Left lung (tissue), 10 donors: ENCODE results near the gene KRTAP26-1. TPM values are rescaled to one million over a fixed set of nuclear protein-coding genes. Genes with fewer than 3 reads are reported as not detected.

Source experiments
- ATAC-seq: fragments of 200-7000 bp; cut with Tn5 transposase; one replicate; pipeline ENCODE4 v1.9.1; 2020; ENCODE audit warnings: moderate library complexity
- DNase-seq, 4 donors: peaks; one replicate each; pipeline ENCODE4 v3.0.0-alpha.2; 2013 to 2020
- H3K27ac ChIP-seq, 2 donors: fragments of 200-600 bp; sonication (generic) in 1 of 2; one replicate each; pipeline versions ENCODE4 v1.5.0 to v1.8.0; 2020 to 2021
- H3K27me3 ChIP-seq, 2 donors: fragments of 200-600 bp; sonication (generic) in 1 of 2; one replicate each; pipeline versions ENCODE4 v1.5.0 to v1.8.0; 2020 to 2021
- H3K36me3 ChIP-seq, 2 donors: fragments of 200-600 bp; sonication (generic) in 1 of 2; one replicate each; pipeline versions ENCODE4 v1.5.0 to v1.8.0; 2020 to 2021
- H3K4me1 ChIP-seq, 2 donors: fragments of 200-600 bp; one replicate each; pipeline ENCODE4 v1.8.0; 2021
- H3K4me3 ChIP-seq, 2 donors: fragments of 200-600 bp; sonication (generic) in 1 of 2; one replicate each; pipeline versions ENCODE4 v1.5.0 to v1.8.0; 2020 to 2021; ENCODE audit warnings: mild to moderate bottlenecking in 1 of 2
- H3K9me3 ChIP-seq, 2 donors: fragments of 200-600 bp; sonication (generic) in 1 of 2; one replicate each; pipeline versions ENCODE4 v1.5.0 to v1.8.0; 2020 to 2021
- intact Hi-C, 2 donors: fragments of 100-400 bp; cut with DNase I; formaldehyde crosslinking; loops; one replicate each; pipeline versions ENCODE4 v1.11.2 to v1.14.2; 2022
- polyA plus RNA-seq, 6 donors: library from polyadenylated mRNA; unstranded; fragments of 120-200 nt; gene quantifications; one replicate each; pipeline ENCODE4 v1.2.1, GENCODE V29; 2013; ENCODE audit not compliant: insufficient read length in 6 of 6
- total RNA-seq, 2 donors: library from RNA; stranded (reverse); fragmentation: NEBNext Ultra II Directional; extraction: Animal tissue kit (Norgen Biotek cat#: 25700); gene quantifications; one replicate each; pipeline ENCODE4 v1.2.1, GENCODE V29; 2021
- TF ChIP-seq, protein P1 (sequence below), 2 donors: fragments of 200-600 bp; sonication (generic) in 1 of 2; IDR thresholded peaks; one replicate each; pipeline versions ENCODE4 v1.5.0 to v1.8.0; 2021; ENCODE audit warnings: antibody characterized with exemption in 2 of 2
- donor health status: DM: no; HTN: yes; CAD: no.
- donor health status: DM: no; HTN: no; CAD: no.

Gene KRTAP26-1
- total and polyA plus RNA-seq, 8 donors: not detected

DNA sequence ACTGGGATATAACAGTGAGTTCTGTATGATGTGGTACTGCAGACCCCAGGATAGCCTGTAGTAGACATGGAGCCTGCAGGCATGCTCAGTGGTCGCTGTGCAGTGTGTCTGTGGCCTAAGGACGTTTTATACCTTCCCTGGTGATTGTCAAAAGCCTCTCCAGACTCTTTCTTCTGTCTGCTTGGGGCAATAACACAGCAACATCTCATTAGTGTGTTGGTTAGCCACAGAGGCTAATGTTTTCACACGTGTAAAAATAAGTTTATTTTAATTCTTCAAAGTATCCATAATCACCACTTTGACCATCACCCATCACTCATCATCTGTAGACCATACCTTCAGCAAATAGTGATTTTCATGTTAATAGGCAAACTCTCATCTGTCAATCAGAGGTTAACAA is 37.3 kb downstream of the KRTAP26-1 start, which contains the start of gene KRTAP24-1:
KRTAP24-1 (minus strand) TSS at position 101 of the 400 bp plus-strand sequence; CDS start at position 83, 18 bp downstream.
- Histone ChIP-seq H3K36me3 (no peaks in the 10 kb centered on the region), H3K9me3 (no peaks in the 10 kb centered on the region), H3K4me3 (no peak within 1 kb of the TSS), H3K27me3 (no peaks in the 10 kb centered on the region), H3K27ac (no peak within 1 kb of the TSS), H3K4me1 (no peaks in the 10 kb centered on the region)
- DNase-seq: no peak
- intact Hi-C loops: no loop called here
- no peak for ATAC-seq
- TF ChIP-seq, protein P1, sequence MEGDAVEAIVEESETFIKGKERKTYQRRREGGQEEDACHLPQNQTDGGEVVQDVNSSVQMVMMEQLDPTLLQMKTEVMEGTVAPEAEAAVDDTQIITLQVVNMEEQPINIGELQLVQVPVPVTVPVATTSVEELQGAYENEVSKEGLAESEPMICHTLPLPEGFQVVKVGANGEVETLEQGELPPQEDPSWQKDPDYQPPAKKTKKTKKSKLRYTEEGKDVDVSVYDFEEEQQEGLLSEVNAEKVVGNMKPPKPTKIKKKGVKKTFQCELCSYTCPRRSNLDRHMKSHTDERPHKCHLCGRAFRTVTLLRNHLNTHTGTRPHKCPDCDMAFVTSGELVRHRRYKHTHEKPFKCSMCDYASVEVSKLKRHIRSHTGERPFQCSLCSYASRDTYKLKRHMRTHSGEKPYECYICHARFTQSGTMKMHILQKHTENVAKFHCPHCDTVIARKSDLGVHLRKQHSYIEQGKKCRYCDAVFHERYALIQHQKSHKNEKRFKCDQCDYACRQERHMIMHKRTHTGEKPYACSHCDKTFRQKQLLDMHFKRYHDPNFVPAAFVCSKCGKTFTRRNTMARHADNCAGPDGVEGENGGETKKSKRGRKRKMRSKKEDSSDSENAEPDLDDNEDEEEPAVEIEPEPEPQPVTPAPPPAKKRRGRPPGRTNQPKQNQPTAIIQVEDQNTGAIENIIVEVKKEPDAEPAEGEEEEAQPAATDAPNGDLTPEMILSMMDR (IDR thresholded peaks at IDR 0.05): no peak

DNA sequence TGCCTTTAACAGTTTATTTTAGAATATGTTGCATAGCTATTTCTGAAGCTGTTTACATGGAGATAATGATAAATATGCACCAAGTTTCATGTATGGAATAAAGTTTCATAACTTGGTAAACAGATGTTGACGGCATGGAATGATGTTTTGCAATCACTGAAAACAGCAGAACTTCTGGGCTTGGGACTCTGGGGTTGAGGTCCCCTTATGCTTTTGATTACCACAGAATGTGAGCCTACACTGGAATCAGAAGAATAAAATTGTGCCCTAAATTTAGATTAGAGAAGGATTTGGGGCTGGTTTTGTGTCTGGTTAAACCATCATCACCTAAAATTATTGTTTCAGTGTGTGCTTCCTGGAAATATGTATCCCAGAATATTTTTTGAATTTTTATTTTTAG is 48.5 kb downstream of the KRTAP26-1 start:
- Histone ChIP-seq H3K27me3 (no peaks in the 10 kb centered on the region), H3K36me3 (no peaks in the 10 kb centered on the region), H3K9me3 (peaks cover 0 to 4% of the 10 kb centered on the region in 2 donors), H3K27ac (no peak overlapping the region), H3K4me1 (no peaks in the 10 kb centered on the region), H3K4me3 (no peak overlapping the region)
- DNase-seq (peak in 1 of 4 donors; percentile 25), ATAC-seq (no peak)
- intact Hi-C loops: no loop called here
- TF ChIP-seq, protein P1 (IDR thresholded peaks at IDR 0.05): no peak

DNA sequence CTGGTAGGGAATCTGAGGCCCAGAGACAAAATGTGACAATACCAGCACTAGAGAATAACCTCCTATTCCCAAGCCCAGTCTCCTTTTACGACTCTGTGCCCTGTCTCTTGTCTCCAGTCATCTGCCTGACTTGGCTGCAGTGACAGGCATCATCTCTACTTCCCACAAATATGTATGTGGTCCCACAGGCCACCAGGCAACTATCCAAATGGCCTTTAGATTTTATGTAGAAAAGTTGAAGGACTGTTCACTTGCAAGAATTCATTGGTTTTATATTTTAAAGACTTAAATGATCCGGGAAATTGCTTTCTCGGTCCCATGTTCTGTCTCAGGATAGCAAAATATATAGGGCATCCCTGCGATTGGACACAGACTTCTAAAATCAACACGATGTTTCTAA is 49.0 kb downstream of the KRTAP26-1 start:
- no peak overlapping the region for H3K27ac ChIP-seq

DNA sequence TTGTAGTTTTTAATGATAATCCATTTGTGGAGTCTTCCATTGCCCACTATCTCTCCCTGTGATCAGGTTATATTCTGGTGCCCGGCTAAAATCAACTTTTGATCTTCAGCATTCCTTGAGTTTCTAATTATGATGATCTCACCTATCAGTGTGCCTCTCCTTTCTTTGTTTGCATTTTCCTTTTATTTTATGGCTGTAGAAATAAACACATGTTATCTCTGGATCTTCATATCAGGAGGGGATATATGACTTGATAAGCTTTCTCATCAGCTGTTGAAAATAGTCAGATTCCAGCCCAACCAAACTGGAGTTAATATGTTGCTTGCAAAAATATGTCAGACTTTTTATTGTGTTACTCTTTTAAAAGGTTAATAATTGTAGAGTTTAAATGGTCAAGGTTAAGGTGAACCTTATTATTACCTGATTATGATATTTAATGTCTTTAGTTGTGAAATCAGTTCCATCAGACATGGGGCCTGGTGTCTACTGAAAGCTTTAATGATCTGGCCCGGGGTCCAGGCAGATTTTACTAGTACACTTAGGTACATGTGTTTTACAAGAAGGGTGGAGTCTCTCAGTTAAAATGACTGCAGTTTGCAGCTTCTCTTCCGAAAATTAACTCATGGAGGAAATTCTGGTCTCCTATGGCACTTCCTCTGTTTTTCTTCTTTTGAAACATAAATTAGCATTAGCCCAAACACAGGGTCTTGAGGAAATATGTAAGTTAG is 50.1 kb downstream of the KRTAP26-1 start:
- H3K4me3 ChIP-seq: no peak overlapping the region
- peaks cover 0 to 6% of the 10 kb centered on the region in 2 donors for H3K9me3 ChIP-seq
- no peak overlapping the region for H3K27ac ChIP-seq
- intact Hi-C loops: no loop called here
- TF ChIP-seq, protein P1 (IDR thresholded peaks at IDR 0.05): no peak
- DNase-seq: no peak
- H3K4me1 ChIP-seq: no peaks in the 10 kb centered on the region
- no peak for ATAC-seq
- no peaks in the 10 kb centered on the region for H3K27me3 ChIP-seq
- no peaks in the 10 kb centered on the region for H3K36me3 ChIP-seq

More for the DNA sequence above, 49.0 kb downstream of the KRTAP26-1 start:
- Histone ChIP-seq H3K4me3 (no peak overlapping the region), H3K27me3 (no peaks in the 10 kb centered on the region), H3K9me3 (peaks cover 0 to 6% of the 10 kb centered on the region in 2 donors), H3K4me1 (no peaks in the 10 kb centered on the region), H3K36me3 (no peaks in the 10 kb centered on the region)
- ATAC-seq: no peak
- TF ChIP-seq, protein P1 (IDR thresholded peaks at IDR 0.05): no peak
- intact Hi-C loops: no loop called here
- DNase-seq: no peak

Other genes starting within 250 kb of the KRTAP26-1 start
- not detected for gene CLDN17, start 153.5 kb downstream of the KRTAP26-1 start, total RNA-seq
- gene CLDN17, start 153.5 kb downstream of the KRTAP26-1 start, polyA plus RNA-seq: not detected
- gene CLDN8, start 104.2 kb downstream of the KRTAP26-1 start, total RNA-seq: under 1 TPM in 1 of 2 donors, not detected in 1; 0.39 TPM
- under 1 TPM in 5 of 6 donors, not detected in 1; 0.14 to 0.64 (median 0.49) TPM for gene CLDN8, start 104.2 kb downstream of the KRTAP26-1 start, polyA plus RNA-seq
- not detected for gene KRTAP24-1, start 37.4 kb downstream of the KRTAP26-1 start, total RNA-seq
- gene KRTAP24-1, start 37.4 kb downstream of the KRTAP26-1 start, polyA plus RNA-seq: not detected
- not detected for gene KRTAP25-1, start 30.8 kb downstream of the KRTAP26-1 start, total RNA-seq
- not detected for gene KRTAP25-1, start 30.8 kb downstream of the KRTAP26-1 start, polyA plus RNA-seq
- gene KRTAP27-1, start 17.4 kb upstream of the KRTAP26-1 start, total RNA-seq: not detected
- gene KRTAP27-1, start 17.4 kb upstream of the KRTAP26-1 start, polyA plus RNA-seq: not detected
- not detected for gene KRTAP23-1, start 28.3 kb upstream of the KRTAP26-1 start, total RNA-seq
- gene KRTAP23-1, start 28.3 kb upstream of the KRTAP26-1 start, polyA plus RNA-seq: not detected
- not detected for gene KRTAP13-2, start 52.0 kb upstream of the KRTAP26-1 start, total RNA-seq
- not detected for gene KRTAP13-2, start 52.0 kb upstream of the KRTAP26-1 start, polyA plus RNA-seq
- not detected for gene KRTAP13-1, start 75.7 kb upstream of the KRTAP26-1 start, total RNA-seq
- gene KRTAP13-1, start 75.7 kb upstream of the KRTAP26-1 start, polyA plus RNA-seq: not detected
- not detected for gene KRTAP13-3, start 105.6 kb upstream of the KRTAP26-1 start, total RNA-seq
- not detected for gene KRTAP13-3, start 105.6 kb upstream of the KRTAP26-1 start, polyA plus RNA-seq
- gene KRTAP13-4, start 109.9 kb upstream of the KRTAP26-1 start, total RNA-seq: not detected
- not detected for gene KRTAP13-4, start 109.9 kb upstream of the KRTAP26-1 start, polyA plus RNA-seq
- gene KRTAP15-1, start 120.0 kb upstream of the KRTAP26-1 start, total RNA-seq: not detected
- not detected for gene KRTAP15-1, start 120.0 kb upstream of the KRTAP26-1 start, polyA plus RNA-seq
- not detected for gene KRTAP19-1, start 160.1 kb upstream of the KRTAP26-1 start, total RNA-seq
- gene KRTAP19-1, start 160.1 kb upstream of the KRTAP26-1 start, polyA plus RNA-seq: not detected
- gene KRTAP19-2, start 167.1 kb upstream of the KRTAP26-1 start, total RNA-seq: not detected
- gene KRTAP19-2, start 167.1 kb upstream of the KRTAP26-1 start, polyA plus RNA-seq: not detected
- gene KRTAP19-3, start 171.7 kb upstream of the KRTAP26-1 start, total RNA-seq: not detected
- not detected for gene KRTAP19-3, start 171.7 kb upstream of the KRTAP26-1 start, polyA plus RNA-seq
- not detected for gene KRTAP19-4, start 176.8 kb upstream of the KRTAP26-1 start, total RNA-seq
- gene KRTAP19-4, start 176.8 kb upstream of the KRTAP26-1 start, polyA plus RNA-seq: not detected
- not detected for gene KRTAP19-5, start 181.8 kb upstream of the KRTAP26-1 start, total RNA-seq
- not detected for gene KRTAP19-5, start 181.8 kb upstream of the KRTAP26-1 start, polyA plus RNA-seq
- not detected for gene KRTAP19-6, start 221.5 kb upstream of the KRTAP26-1 start, total RNA-seq
- gene KRTAP19-6, start 221.5 kb upstream of the KRTAP26-1 start, polyA plus RNA-seq: not detected
- gene KRTAP19-7, start 241.0 kb upstream of the KRTAP26-1 start, total RNA-seq: not detected
- gene KRTAP19-7, start 241.0 kb upstream of the KRTAP26-1 start, polyA plus RNA-seq: not detected